Measurements from ENCODE around the gene PPP2R5C. TPM values are rescaled to one million over a fixed set of nuclear protein-coding genes. Genes with fewer than 3 reads are reported as not detected.

PPP2R5C gene
- total RNA-seq, 4 donors from 2014 or later: 66.2 to 211 (median 116) TPM

GRCh38 chr14:101833045-101833444 lies 71.5 kb downstream of the PPP2R5C start:
- TF ChIP-seq EP300 (IDR thresholded peaks at IDR 0.05; ENCODE audit: low read depth) (no peak), POLR2AphosphoS5 (IDR thresholded peaks at IDR 0.05) (no peak), CTCF (IDR thresholded peaks at IDR 0.05) (no peak)

DNA sequence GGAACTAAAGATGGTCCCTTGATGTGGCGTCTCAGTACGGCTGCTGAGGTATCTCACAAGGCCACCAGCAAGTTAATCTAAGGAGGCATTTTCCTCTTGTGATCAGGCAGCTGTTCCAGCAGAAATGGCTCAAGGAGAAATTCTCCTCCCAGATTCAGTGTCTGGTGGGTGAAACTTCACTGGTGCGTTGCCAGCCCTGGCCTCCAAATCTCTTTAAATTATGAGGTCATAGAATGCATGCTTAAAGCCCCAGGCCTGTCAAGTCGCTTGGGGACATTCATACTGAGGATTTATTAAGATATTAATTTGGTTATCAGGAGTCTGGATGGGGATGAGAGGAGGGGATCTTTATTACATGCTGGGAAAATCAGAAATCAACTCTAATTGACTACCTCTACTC lies 72.9 kb downstream of the PPP2R5C start:
- peaks cover 32 to 74% (median 34%) of the 10 kb centered on the region in 4 donors for H3K4me1 ChIP-seq
- in situ Hi-C loops (cut with MboI; ENCODE audit: low pct_ligation_motif_present in 1 of 4, low pct_unique_long_range_greater_than_20kb in 1 of 4, low sequenced_read_pairs in 3 of 4) (no loop called here), intact Hi-C loops (cut with DNase I; ENCODE audit: low total_unique reads) (no loop called here)
- TF ChIP-seq POLR2AphosphoS5 (IDR thresholded peaks at IDR 0.05): no peak
- no peak for TF ChIP-seq EP300 (IDR thresholded peaks at IDR 0.05; ENCODE audit: low read depth)
- no peak for TF ChIP-seq POLR2A (IDR thresholded peaks at IDR 0.05)
- H3K9me3 ChIP-seq: no peaks in the 10 kb centered on the region
- no peak overlapping the region for H3K4me3 ChIP-seq
- 80 to 85% methylated on average over 1 to 4 of the region's 4 CpGs for whole genome bisulfite sequencing, 2 donors (ENCODE audit: low coverage in 1 of 2)
- H3K27ac ChIP-seq: peak overlapping the region; percentile 59 to 73 (median 66)
- no peaks in the 10 kb centered on the region for H3K27me3 ChIP-seq
- no peaks in the 10 kb centered on the region for H3K36me3 ChIP-seq
- DNase-seq: no peak

More at GRCh38 chr14:101833045-101833444, 71.5 kb downstream of the PPP2R5C start:
- 91% methylated on average over 11 of the region's 11 CpGs; no CpG with 5 or more reads in 1 of the 2 donors for WGBS, 2 donors (ENCODE audit: low coverage in 1 of 2)
- in situ Hi-C loops (cut with MboI; ENCODE audit: low pct_ligation_motif_present in 1 of 4, low pct_unique_long_range_greater_than_20kb in 1 of 4, low sequenced_read_pairs in 3 of 4): no loop called here
- H3K36me3 ChIP-seq: no peaks in the 10 kb centered on the region
- no peak for DNase-seq
- intact Hi-C loops (cut with DNase I; ENCODE audit: low total_unique reads): no loop called here
- no peaks in the 10 kb centered on the region for H3K27me3 ChIP-seq
- no peak overlapping the region for H3K27ac ChIP-seq
- no peak overlapping the region for H3K4me3 ChIP-seq
- peaks cover 29 to 76% (median 36%) of the 10 kb centered on the region in 4 donors for H3K4me1 ChIP-seq
- no peaks in the 10 kb centered on the region for H3K9me3 ChIP-seq

DNA sequence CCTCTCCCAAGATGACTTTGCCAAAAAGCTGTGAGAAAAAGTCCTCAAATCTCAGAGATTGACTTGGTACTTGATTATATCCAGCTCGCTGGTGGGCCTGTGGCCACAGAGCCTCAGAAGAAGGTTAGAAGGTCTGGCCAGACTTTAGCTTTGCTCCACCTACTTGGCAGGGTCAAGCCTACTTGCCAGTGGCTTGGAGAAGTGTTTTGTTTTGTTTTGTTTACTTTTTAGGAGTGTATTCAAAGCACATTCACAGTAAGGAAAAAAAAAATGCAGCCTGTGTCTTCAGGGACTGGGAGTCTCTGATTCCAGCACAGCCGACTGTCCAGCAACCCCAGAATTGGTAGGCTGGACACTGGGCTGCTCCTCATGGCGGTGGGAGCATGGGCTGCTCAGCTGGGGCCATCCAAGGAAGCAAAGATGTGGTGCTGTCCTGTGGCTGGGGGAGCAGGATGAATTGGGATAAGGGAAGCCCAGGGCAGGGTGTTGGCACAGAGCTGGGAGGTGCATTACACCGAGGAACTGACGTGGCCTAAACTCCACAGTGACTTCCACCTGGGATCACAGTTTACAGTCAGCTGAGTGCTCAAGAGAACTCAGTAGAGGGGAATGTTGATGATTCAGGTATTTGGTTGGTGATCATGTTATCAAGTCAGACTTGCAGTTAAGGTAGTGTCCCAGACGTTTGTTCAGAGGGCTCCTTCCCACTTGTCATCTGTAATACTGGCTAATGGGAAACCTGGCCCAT lies 73.5 kb downstream of the PPP2R5C start:
- no peaks in the 10 kb centered on the region for H3K36me3 ChIP-seq
- H3K4me3 ChIP-seq: no peak overlapping the region
- no peak for DNase-seq
- TF ChIP-seq CTCF (IDR thresholded peaks at IDR 0.05): no peak
- no peak for TF ChIP-seq POLR2AphosphoS5 (IDR thresholded peaks at IDR 0.05)
- TF ChIP-seq EP300 (IDR thresholded peaks at IDR 0.05; ENCODE audit: low read depth): no peak
- TF ChIP-seq POLR2A (IDR thresholded peaks at IDR 0.05): no peak
- in situ Hi-C loops (cut with MboI; ENCODE audit: low pct_ligation_motif_present in 1 of 4, low pct_unique_long_range_greater_than_20kb in 1 of 4, low sequenced_read_pairs in 3 of 4) (no loop called here), intact Hi-C loops (cut with DNase I; ENCODE audit: low total_unique reads) (no loop called here)
- H3K4me1 ChIP-seq: peaks cover 28 to 71% (median 32%) of the 10 kb centered on the region in 4 donors
- peak overlapping the region; percentile 59 to 73 (median 66) for H3K27ac ChIP-seq
- no peaks in the 10 kb centered on the region for H3K9me3 ChIP-seq
- no peaks in the 10 kb centered on the region for H3K27me3 ChIP-seq
- 45 to 47% methylated on average over 3 to 6 of the region's 6 CpGs for WGBS, 2 donors (ENCODE audit: low coverage in 1 of 2)

DNA sequence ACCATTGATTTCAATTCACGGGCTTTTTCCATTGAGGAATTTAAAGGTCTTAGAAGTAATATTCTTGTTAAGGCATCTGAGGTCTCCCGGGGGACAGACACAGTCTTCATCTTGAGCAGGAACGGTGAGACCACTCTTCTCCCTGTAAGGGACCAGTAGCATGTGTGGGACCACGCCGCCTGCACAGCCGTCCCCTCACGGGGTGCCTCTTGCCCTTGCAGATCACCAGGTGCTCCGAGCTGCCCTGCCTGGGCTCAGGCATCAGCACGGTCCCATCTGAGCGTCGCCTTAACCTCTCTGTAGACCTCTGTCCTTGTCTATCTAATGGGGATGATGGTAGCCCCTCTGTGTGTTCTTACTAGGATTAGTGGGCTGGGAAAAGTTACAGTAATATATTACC lies 74.1 kb downstream of the PPP2R5C start:
- H3K9me3 ChIP-seq: no peaks in the 10 kb centered on the region
- peaks cover 28 to 68% (median 31%) of the 10 kb centered on the region in 4 donors for H3K4me1 ChIP-seq
- H3K27ac ChIP-seq: peak overlapping the region; percentile 59 to 73 (median 66)
- H3K4me3 ChIP-seq: no peak overlapping the region
- intact Hi-C loops (cut with DNase I; ENCODE audit: low total_unique reads): no loop called here
- in situ Hi-C loops (cut with MboI; ENCODE audit: low pct_ligation_motif_present in 1 of 4, low pct_unique_long_range_greater_than_20kb in 1 of 4, low sequenced_read_pairs in 3 of 4): no loop called here
- no peak for DNase-seq
- no peaks in the 10 kb centered on the region for H3K27me3 ChIP-seq
- H3K36me3 ChIP-seq: no peaks in the 10 kb centered on the region
- no peak for TF ChIP-seq POLR2AphosphoS5 (IDR thresholded peaks at IDR 0.05)
- no peak for TF ChIP-seq EP300 (IDR thresholded peaks at IDR 0.05; ENCODE audit: low read depth)
- no peak for TF ChIP-seq CTCF (IDR thresholded peaks at IDR 0.05)
- no peak for TF ChIP-seq POLR2A (IDR thresholded peaks at IDR 0.05)
- WGBS, 2 donors (ENCODE audit: low coverage in 1 of 2): 89% methylated on average over 11 of the region's 11 CpGs; no CpG with 5 or more reads in 1 of the 2 donors

Measured in transverse colon (tissue), 4 donors.